RWPE2 (cell line): ENCODE measurements around the gene EML4.

Source experiments
- ATAC-seq: fragments of 200-7000 bp; cut with Tn5 transposase; 3 replicates; pipeline ENCODE4 v1.9.1; 2021; ENCODE audit warnings: low read depth
- DNase-seq: peaks from one replicate; pipeline ENCODE4 v3.0.0-alpha.2; 2020; ENCODE audit warnings: low spot score
- H3K27ac ChIP-seq: fragments of 450-650 bp; 2 replicates; pipeline ENCODE4 v1.5.1; 2017; ENCODE audit warnings: mild to moderate bottlenecking; ENCODE audit not compliant: poor library complexity, severe bottlenecking
- H3K27me3 ChIP-seq: fragments of 250-450 bp; sonication (Bioruptor Pico); 2 replicates; pipeline ENCODE4 v1.5.1; 2021; ENCODE audit warnings: mild to moderate bottlenecking, moderate library complexity; ENCODE audit not compliant: insufficient read depth, poor library complexity, severe bottlenecking
- H3K36me3 ChIP-seq: fragments of 250-450 bp; sonication (Bioruptor Pico); 2 replicates; pipeline ENCODE4 v1.5.1; 2020; ENCODE audit warnings: low read depth, mild to moderate bottlenecking, moderate library complexity
- H3K4me1 ChIP-seq: fragments of 250-450 bp; sonication (Bioruptor Pico); 2 replicates; pipeline ENCODE4 v1.5.1; 2021; ENCODE audit warnings: mild to moderate bottlenecking, moderate library complexity; ENCODE audit not compliant: insufficient read depth, poor library complexity, severe bottlenecking
- H3K4me3 ChIP-seq: fragments of 250-450 bp; sonication (Bioruptor Pico); 2 replicates; pipeline ENCODE4 v1.5.1; 2021; ENCODE audit warnings: mild to moderate bottlenecking, moderate library complexity; ENCODE audit not compliant: severe bottlenecking
- H3K9me3 ChIP-seq: fragments of 250-450 bp; sonication (Bioruptor Pico); 2 replicates; pipeline ENCODE4 v1.5.1; 2021; ENCODE audit warnings: mild to moderate bottlenecking, moderate library complexity; ENCODE audit not compliant: severe bottlenecking
- TF ChIP-seq, protein P1 (sequence below): fragments of 450-650 bp; IDR thresholded peaks from one replicate; pipeline ENCODE4 v1.5.1; 2017; ENCODE audit warnings: mild to moderate bottlenecking, moderate library complexity; ENCODE audit not compliant: poor library complexity, severe bottlenecking

The EML4 gene

DNA sequence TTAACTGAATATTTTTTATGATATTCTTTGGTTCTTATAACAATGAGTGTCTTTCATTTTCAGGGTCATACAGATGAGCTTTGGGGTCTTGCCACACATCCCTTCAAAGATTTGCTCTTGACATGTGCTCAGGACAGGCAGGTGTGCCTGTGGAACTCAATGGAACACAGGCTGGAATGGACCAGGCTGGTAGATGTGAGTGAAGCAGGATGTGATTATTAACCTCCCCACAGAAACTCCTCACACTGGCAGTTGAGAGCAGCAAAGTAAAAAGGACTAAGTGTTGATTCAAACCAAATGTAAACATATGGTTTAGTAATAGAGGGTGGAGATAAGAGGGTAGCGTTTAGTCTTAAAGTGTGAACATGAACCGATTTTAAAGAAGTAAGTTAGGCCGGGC is 134.1 kb downstream of the EML4 start:
- DNase-seq = no peak
- H3K4me3 ChIP-seq = no peak overlapping the region
- H3K27ac ChIP-seq = no peak overlapping the region
- peaks cover 43% of the 10 kb centered on the region for H3K36me3 ChIP-seq
- H3K9me3 ChIP-seq = no peaks in the 10 kb centered on the region
- no peaks in the 10 kb centered on the region for H3K4me1 ChIP-seq
- TF ChIP-seq, protein P1, sequence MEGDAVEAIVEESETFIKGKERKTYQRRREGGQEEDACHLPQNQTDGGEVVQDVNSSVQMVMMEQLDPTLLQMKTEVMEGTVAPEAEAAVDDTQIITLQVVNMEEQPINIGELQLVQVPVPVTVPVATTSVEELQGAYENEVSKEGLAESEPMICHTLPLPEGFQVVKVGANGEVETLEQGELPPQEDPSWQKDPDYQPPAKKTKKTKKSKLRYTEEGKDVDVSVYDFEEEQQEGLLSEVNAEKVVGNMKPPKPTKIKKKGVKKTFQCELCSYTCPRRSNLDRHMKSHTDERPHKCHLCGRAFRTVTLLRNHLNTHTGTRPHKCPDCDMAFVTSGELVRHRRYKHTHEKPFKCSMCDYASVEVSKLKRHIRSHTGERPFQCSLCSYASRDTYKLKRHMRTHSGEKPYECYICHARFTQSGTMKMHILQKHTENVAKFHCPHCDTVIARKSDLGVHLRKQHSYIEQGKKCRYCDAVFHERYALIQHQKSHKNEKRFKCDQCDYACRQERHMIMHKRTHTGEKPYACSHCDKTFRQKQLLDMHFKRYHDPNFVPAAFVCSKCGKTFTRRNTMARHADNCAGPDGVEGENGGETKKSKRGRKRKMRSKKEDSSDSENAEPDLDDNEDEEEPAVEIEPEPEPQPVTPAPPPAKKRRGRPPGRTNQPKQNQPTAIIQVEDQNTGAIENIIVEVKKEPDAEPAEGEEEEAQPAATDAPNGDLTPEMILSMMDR = no peak
- H3K27me3 ChIP-seq = no peaks in the 10 kb centered on the region
- no peak for ATAC-seq

DNA sequence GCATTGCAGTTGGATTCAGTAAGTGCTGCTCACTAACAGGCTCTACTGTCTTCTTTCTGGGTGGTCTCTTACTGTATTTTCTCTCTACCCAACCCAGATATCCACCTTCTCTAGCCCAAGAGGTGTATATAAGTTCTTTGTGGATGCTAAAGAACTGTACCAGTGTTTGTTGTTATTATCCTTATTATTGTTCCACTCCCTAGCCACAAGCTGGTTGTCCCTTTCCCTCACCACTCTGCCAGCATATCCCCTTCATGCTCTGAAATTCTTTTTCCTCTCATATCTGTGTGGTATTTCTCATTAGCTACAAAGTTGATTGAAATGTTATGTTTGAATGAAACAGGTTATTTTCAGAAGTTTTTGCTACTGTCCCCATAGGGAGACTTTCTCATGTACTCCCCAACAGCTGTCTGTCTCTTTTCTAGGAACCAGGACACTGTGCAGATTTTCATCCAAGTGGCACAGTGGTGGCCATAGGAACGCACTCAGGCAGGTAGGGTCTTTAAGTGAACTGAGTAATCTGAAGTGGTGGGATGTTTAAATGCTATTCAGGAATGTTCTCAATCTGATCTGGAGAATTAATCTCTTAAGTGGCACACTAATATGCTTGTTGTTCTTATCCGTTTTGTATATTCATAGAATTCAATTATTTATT is 135.0 kb downstream of the EML4 start:
- H3K36me3 ChIP-seq = peaks cover 38% of the 10 kb centered on the region
- H3K4me3 ChIP-seq = no peak overlapping the region
- no peak for ATAC-seq
- DNase-seq = no peak
- H3K4me1 ChIP-seq = no peaks in the 10 kb centered on the region
- no peaks in the 10 kb centered on the region for H3K9me3 ChIP-seq
- H3K27ac ChIP-seq = no peak overlapping the region
- no peaks in the 10 kb centered on the region for H3K27me3 ChIP-seq
- TF ChIP-seq, protein P1 = no peak

DNA sequence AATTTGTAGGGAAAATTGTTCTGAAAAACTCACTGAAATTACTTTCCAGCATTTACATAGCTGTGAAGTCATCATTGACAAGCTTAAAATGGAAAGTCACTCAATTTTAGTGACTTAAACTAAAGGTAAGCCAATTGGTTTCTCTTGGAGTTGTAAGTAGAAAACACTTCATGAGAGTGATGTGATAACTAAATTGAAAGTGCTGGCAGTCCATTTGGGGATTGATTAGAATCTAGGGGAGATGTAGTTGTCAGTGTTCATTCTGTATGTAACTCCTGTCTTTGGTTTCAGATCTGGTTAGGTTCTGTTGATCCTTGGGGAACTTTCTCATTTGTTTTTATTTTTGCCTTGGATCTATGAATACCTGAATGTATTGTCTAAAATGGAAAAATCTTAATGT is 138.0 kb downstream of the EML4 start:
- no peak for ATAC-seq

DNA sequence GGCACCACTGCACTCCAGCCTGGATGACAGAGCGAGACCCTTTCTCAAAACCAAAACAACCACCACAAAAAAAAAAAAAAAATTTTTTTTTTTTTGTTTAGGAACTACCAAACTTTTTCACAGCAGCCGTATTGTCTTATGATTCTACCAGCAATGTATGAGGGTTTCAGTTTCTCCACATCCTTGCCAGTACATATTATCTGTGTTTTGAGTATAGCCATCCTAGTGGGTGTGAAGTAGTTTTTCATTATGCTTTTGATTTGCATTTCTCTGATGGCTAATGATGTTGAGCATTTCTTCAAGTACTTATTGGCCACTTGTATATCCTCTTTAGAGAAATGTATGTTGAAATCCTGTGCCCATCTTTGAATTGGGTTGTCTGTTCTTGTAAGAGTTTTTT is 140.2 kb downstream of the EML4 start:
- TF ChIP-seq, protein P1 = no peak
- Histone ChIP-seq H3K4me3 (no peak overlapping the region), H3K4me1 (peaks cover under 1% of the 10 kb centered on the region), H3K27ac (no peak overlapping the region), H3K9me3 (no peaks in the 10 kb centered on the region), H3K36me3 (peaks cover 7% of the 10 kb centered on the region; the same call in 1 of the 2 replicates), H3K27me3 (no peaks in the 10 kb centered on the region)
- no peak for DNase-seq
- no peak for ATAC-seq

More for the DNA sequence above, 138.0 kb downstream of the EML4 start:
- Histone ChIP-seq H3K4me3 (no peak overlapping the region), H3K27ac (no peak overlapping the region), H3K9me3 (no peaks in the 10 kb centered on the region), H3K27me3 (no peaks in the 10 kb centered on the region), H3K36me3 (peaks cover 27% of the 10 kb centered on the region), H3K4me1 (no peaks in the 10 kb centered on the region)
- TF ChIP-seq, protein P1 = no peak
- no peak for DNase-seq

DNA sequence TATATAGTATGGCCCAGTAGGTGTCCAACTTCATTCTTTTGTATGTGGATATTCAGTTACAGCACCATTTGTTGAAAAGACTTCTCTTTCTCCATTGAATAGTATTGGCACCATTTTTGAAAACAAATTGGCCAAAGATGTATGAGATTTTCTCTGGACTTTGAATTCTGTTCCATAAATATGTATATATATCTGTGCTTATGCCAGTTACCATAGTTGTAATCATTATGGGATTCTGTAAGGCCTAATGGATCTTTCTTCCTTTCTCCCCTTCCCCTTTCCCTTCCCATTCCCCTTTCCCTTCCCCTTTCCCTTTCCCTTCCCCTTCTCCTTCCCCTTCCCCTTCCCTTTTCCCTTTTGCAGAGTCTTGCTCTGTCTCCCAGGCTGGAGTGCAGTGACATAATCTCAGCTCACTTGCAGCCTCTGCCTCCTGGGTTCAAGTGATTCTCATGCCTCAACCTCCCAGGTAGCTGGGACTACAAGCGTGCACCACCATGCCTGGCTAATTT is 140.9 kb downstream of the EML4 start:
- DNase-seq (no peak), ATAC-seq (no peak)
- Histone ChIP-seq H3K27me3 (no peaks in the 10 kb centered on the region), H3K27ac (no peak overlapping the region), H3K4me1 (peaks cover 8% of the 10 kb centered on the region), H3K4me3 (no peak overlapping the region), H3K9me3 (no peaks in the 10 kb centered on the region), H3K36me3 (peaks cover 4% of the 10 kb centered on the region; the same call in 1 of the 2 replicates)
- TF ChIP-seq, protein P1 = no peak
